GM18517 (cell line): Measurements from ENCODE around the gene HECW1.
"Not testable (repeated sequence)": the region's sequence is repeated elsewhere in the genome, so short reads cannot be mapped to it uniquely, and the experiment has no call there.

ENCODE experiments used
- ATAC-seq: cut with Tn5 transposase; IDR thresholded peaks from one replicate; pipeline ENCODE4 v1.9.1; 2021; ENCODE audit warnings: mild to moderate bottlenecking, moderate library complexity; ENCODE audit not compliant: unreplicated experiment

HECW1 gene

DNA sequence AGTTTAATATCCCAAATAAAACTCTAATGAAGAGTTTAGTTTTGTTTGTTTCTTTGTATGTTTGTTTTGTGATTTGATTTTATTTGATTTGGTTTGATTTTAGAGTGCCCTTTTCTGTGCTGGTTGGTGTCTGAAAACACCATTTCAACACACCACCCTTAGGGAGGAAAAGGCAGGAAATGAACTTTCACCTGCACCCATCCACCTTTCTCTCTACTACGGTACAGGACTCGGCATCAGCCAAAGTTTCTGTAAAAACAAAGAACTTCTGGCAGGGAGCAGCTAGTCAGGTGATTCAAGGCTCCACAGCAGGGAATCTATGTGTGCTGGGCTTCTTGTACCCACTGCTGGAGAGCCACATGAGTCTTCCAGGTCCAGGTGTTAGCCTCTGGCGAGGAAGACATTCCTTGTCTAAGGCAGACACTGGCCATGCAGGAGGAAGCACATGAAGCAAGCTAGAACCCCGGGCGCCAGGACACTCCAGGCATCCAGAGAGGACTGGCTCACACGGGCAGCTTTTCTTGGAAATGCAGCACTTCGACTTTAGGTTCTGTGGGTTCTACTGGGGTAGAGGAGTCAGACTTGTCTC, 448.4 kb downstream of the HECW1 start:
- no peak for ATAC-seq

- ATAC-seq = no peak
These were observed 449.9 kb downstream of the HECW1 start for GRCh38 chr7:43562383-43562782.

DNA sequence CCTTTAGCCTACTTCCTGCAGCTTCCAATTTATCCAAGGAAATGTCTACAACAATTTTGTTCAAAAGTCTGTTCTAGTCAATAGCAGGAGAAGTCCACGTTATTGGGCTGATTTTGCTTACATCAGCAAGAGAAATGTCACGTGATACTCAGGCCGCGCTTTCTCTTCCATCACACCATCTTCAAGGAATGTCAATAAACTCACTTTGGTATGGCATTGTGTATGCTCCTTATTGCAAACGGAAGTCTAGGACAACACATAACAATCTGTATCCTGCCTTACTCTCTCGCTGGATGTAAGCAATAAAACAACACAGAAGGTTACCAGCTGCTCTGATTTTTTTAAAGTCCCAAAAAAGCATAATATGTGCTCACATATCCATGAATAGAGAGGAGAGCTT, 453.3 kb downstream of the HECW1 start:
- ATAC-seq = no peak

- ATAC-seq = no peak
These were observed 456.1 kb downstream of the HECW1 start for GRCh38 chr7:43568529-43568928.

DNA sequence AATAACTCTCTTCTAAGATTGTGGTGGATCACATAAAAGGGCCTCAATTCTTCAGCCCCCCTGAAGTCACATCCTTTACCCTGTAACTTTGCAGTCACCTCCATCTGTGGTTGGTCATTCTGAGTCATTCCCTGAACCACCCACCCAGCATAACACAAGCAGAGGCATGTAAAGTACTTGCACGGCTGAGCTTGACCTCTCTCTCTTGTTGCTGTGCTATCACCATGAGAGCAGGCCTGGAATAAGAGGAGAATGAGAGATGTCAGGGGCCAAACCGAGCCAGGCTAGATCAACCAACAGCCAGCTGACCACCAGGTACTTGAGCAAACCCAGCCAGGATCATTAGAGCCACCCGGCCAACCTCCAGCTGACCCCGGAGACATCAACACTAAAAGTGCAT, 457.0 kb downstream of the HECW1 start:
- ATAC-seq = peak; percentile 74

DNA sequence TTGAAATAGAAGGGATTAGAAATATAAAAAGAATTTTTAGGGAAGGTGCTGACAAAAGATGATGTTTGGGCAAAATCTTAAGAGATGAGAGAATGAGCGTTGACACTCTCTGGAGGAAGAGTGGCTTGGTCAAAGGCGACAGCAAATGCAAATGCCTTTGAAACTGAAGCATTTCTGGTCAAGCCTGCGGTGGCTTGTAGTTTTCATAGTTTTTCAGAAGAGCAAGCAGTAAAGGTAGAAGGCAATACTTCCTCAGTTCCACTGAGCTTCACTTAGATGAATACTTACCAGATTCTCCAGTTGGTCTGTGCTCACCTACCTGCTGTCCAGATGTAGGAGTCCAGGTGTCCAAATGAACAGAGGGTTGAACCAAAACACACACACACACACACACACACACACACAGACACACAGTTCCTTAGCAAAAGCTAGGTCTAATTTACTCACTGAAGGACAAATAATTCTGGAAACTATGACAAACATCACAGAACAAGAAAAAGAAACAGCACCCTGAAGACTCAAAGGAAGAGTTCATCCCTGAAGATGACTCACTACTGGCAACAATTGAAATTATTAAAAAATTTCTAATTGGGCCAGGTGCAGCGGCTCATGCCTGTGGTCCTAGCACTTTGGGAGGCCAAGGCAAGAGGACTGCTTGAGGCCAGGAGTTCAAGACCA, 458.4 kb downstream of the HECW1 start:
- peak; percentile 76 for ATAC-seq

GRCh38 chr7:43572516-43573049, 460.1 kb downstream of the HECW1 start:
- ATAC-seq = no peak

DNA sequence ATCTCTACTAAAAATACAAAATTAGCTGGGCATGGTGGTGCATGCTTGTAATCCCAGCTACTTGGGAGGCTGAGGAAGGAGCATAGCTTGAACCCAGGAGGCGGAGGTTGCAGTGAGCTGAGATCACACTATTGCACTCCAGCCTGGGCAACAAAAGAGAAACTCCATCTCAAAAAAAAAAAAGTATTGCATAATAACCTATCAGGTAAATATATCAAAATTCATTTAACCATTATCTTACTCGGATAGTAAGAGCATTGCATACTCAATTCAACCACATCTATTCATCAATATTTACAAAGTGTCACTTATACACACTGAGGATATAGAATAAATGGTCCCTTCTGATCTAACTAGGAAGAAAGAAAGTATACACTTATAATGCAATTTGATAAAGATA, 461.4 kb downstream of the HECW1 start:
- not testable (repeated sequence) for ATAC-seq

- ATAC-seq = no peak
These were observed 463.1 kb downstream of the HECW1 start for GRCh38 chr7:43575506-43575905.

- ATAC-seq = no peak
These were observed 463.8 kb downstream of the HECW1 start for GRCh38 chr7:43576241-43576640.

DNA sequence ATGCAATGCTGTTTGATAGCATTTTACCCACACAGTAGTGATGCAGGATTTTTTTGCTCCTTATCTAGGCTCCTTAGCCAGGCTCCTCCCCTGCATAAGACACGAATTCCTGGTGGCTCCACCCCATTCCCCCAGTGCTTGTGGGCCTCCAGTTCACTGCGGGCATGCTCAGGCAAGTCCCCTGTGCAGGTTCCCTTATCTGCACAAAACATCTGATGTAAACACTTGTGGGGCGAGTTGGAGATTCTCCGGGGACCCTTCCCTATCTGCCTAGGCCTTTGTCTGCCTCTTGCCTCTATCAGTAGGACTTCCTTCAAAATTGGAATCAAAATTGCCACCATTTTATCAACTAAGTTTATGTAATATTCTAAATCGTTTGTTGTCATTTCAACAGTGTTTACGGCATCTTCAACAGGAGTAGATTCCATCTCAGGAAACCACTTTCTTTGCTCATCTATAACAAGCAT, 465.1 kb downstream of the HECW1 start:
- ATAC-seq = no peak

DNA sequence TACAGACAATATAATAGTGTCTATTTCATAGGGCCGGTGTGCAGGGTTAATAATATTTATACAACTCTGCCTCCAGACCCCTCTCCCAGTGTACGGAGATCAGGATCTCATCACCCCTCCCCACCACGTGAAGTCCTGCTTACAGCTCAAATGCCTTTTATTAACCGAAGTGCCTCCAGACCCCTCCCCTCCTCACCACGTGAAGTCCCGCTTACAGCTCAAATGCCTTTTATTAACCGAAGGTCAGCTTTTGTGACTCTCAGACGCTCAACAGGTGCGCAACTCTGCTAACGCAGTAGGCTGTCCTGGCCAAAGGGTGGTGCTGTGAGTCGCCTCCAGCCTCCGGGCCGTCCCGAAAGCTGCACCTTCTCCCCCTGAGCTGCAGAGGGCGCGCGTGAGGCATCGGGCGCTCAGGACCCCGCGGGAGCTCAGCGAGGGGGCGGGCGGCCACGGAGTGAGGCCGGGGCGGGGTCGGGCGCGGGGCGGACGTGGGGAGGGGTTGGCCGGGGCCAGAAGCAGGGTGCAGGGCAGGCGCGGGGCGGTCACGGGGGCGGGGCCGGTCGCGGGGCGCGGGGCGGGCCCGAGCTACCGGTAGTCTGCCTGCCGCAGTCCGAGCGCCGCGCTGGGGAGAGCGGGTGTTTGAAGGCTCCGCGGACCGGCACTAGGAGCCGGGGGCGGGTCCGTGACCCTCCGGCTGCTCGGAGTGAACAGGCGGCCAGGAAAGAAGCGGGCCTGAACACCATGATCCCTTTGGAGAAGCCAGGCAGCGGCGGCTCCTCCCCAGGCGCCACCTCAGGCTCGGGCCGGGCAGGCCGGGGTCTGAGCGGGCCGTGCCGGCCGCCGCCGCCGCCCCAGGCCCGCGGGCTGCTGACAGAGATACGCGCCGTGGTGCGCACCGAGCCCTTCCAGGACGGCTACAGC, 470.3 kb downstream of the HECW1 start, which contains the start of gene STK17A:
STK17A (plus strand) TSS at position 606 of the 921 bp plus-strand sequence; CDS start at position 742, 136 bp downstream.
- ATAC-seq = peak; percentile 48

GRCh38 chr7:43583424-43584194, 471.2 kb downstream of the HECW1 start:
- peak; percentile 17 for ATAC-seq

GRCh38 chr7:43584195-43584586, 471.7 kb downstream of the HECW1 start:
- ATAC-seq = no peak

DNA sequence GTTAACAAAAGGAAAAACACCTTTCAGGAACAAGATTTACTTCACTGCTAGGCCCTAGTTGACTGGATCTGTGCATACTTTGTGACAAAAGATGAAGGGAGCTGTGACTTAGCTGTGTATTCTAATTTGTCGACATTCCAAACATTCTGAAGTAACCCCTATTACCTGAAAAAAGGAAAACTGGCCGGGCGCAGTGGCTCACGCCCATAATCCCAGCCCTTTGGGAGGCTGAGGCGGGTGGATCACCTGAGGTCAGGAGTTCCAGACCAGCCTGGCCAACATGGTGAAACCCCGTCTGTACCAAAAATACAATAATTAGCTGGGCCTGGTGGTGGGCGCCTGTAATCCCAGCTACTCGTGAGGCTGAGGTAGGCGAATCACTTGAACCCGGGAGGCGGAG, 472.3 kb downstream of the HECW1 start:
- ATAC-seq = not testable (repeated sequence)

DNA sequence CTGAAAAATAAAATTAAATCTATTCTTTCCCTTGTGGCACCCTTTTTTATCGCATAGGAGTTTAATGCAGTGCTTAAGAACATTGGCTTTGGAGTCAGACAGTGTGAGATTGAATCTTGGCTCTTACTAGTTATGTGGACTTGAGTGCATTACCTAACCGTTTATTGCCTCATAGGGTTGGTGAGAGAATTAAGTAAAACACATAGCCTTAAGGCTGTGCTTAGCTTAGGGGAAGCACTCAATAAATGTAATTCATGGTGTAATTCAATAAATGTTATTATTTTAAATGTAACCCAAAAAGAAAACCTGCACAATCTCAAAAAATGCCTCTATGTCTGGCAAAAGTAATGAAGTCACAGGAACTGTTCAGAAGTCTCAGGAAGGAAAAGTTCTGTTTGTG, 473.1 kb downstream of the HECW1 start:
- no peak for ATAC-seq

GRCh38 chr7:43586251-43586900, 473.9 kb downstream of the HECW1 start:
- ATAC-seq = no peak

DNA sequence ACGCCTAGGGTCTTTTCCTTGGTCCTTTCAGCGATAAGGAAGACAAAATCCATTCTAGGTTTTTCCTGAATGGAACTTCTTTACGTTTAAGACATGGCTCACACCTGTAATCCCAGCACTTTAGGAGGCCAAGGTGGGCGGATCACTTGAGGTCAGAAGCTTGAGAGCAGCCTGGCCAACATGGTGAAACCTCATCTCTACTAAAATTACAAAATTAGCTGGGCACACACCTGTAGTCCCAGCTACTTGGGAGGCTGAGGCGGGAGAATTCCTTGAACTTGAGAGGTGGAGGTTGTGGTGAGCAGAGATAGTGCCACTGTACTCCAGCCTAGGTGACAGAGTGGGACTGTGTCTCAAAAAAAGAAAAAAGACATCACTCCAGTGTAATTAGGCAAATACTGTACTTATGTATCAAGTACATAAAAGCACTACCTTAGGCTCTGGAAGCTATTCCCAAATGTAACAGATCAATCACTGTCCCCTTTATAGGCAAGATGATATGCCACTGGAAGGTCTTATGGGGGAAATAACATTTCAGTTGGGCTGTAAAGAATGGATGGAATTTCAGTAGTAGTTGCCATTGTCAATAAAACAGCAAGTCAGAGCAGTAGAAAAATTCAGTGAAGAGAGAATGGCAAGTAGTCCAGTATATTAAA, 476.2 kb downstream of the HECW1 start:
- ATAC-seq = no peak

- ATAC-seq = no peak
These were observed 476.7 kb downstream of the HECW1 start for GRCh38 chr7:43589133-43589478.

GRCh38 chr7:43589728-43590127, 477.3 kb downstream of the HECW1 start:
- no peak for ATAC-seq
